ENCODE data around the gene CBL. TPM values are rescaled to one million over a fixed set of nuclear protein-coding genes. Genes with fewer than 3 reads are reported as not detected.

The CBL gene
- total RNA-seq, 1 donor from 2014 or later = 15.5 TPM

DNA sequence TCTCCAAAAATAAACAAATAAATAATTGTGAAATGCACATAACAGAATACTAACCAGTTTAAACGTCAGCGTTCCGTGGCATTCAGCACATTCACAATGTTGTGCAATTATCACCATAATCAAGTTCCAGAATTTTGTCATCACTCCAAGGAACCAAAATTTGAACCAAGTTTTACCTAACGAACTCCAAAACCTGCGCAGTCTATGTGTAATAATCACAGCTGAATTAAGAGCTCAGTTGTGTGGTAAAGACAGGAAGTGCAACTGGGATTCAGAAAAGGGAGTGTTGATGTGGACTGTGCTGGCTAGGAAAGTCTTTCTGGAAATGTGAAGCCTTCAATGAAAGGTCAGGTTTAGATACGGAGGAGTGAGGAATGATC is 116.2 kb downstream of the CBL start:
- no peaks in the 10 kb centered on the region for H3K9me3 ChIP-seq
- no peaks in the 10 kb centered on the region for H3K27me3 ChIP-seq
- peaks cover 41% of the 10 kb centered on the region for H3K4me1 ChIP-seq
- DNase-seq (ENCODE audit: extremely low spot score in 2 of 2) = no peak
- TF ChIP-seq, protein P1, sequence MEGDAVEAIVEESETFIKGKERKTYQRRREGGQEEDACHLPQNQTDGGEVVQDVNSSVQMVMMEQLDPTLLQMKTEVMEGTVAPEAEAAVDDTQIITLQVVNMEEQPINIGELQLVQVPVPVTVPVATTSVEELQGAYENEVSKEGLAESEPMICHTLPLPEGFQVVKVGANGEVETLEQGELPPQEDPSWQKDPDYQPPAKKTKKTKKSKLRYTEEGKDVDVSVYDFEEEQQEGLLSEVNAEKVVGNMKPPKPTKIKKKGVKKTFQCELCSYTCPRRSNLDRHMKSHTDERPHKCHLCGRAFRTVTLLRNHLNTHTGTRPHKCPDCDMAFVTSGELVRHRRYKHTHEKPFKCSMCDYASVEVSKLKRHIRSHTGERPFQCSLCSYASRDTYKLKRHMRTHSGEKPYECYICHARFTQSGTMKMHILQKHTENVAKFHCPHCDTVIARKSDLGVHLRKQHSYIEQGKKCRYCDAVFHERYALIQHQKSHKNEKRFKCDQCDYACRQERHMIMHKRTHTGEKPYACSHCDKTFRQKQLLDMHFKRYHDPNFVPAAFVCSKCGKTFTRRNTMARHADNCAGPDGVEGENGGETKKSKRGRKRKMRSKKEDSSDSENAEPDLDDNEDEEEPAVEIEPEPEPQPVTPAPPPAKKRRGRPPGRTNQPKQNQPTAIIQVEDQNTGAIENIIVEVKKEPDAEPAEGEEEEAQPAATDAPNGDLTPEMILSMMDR (IDR thresholded peaks at IDR 0.05) = no peak
- TF ChIP-seq POLR2A (IDR thresholded peaks at IDR 0.05) = no peak
- TF ChIP-seq POLR2AphosphoS5 (IDR thresholded peaks at IDR 0.05; ENCODE audit: insufficient read depth in 1 of 2, low read depth in 1 of 2) = no peak
- H3K27ac ChIP-seq = peak overlapping the region; percentile 88
- intact Hi-C loops (cut with DNase I) = no loop called here
- no peaks in the 10 kb centered on the region for H3K36me3 ChIP-seq
- H3K4me3 ChIP-seq = no peak overlapping the region

DNA sequence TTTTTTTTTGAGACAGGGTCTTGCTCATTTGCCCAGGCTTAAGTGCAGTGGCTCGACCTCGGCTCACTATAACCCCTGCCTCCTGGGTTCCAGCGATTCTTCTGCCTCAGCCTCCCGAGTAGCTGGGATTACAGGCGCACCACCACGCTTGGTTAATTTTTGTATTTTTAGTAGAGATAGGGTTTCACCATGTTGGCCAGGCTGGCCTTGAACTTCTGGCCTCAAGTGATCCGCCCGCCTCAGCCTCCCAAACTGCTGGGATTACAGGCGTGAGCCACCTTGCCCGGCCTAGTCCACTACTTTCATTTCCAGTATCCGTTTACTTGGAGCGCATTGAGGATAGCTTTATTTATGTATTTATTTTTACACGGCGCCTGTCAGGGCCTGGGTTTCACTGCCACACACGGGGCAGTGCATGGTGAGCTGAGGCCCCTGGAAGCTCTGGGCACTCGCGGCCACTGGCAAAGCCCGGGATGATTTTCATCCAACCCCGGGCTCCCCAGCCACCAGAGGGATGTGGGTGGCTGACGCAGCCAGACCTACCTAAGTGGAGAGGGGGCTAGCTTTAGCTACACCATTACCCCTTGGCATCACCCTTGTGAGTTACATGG is 116.9 kb downstream of the CBL start:
- TF ChIP-seq, protein P1 (IDR thresholded peaks at IDR 0.05) = no peak
- no peak for TF ChIP-seq POLR2A (IDR thresholded peaks at IDR 0.05)
- no peak for TF ChIP-seq POLR2AphosphoS5 (IDR thresholded peaks at IDR 0.05; ENCODE audit: insufficient read depth in 1 of 2, low read depth in 1 of 2)
- Histone ChIP-seq H3K27me3 (no peaks in the 10 kb centered on the region), H3K36me3 (no peaks in the 10 kb centered on the region), H3K9me3 (no peaks in the 10 kb centered on the region), H3K27ac (no peak overlapping the region), H3K4me1 (peaks cover 35% of the 10 kb centered on the region), H3K4me3 (no peak overlapping the region)
- intact Hi-C loops (cut with DNase I) = no loop called here
- DNase-seq (ENCODE audit: extremely low spot score in 2 of 2) = no peak

DNA sequence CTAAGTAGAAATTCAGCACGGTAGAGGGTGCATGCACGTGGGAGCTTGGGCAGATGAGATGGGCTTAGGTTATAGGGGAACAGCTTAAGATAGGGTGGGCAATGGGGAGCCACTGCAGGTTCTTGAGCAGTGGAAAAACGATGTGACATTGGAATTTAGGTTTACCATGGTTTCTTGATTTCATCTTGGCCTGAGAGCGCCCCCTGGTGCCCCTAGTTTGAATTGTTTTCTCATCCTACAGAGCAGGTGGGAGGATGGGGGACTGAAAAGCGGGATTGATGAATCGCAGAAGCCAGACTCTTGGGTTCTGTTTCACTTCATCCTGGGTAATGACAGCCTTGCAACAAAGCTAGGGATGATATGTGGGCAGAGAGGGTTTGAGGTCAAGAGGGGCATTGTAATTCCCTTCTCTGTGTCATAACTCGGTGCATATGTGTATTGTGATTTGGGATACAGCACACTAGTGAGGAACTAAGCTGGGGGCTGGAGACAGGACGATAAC is 117.4 kb downstream of the CBL start:
- Histone ChIP-seq H3K4me3 (no peak overlapping the region), H3K4me1 (peaks cover 29% of the 10 kb centered on the region), H3K27me3 (no peaks in the 10 kb centered on the region), H3K9me3 (no peaks in the 10 kb centered on the region), H3K36me3 (no peaks in the 10 kb centered on the region), H3K27ac (no peak overlapping the region)
- no peak for DNase-seq (ENCODE audit: extremely low spot score in 2 of 2)
- no peak for TF ChIP-seq POLR2A (IDR thresholded peaks at IDR 0.05)
- no peak for TF ChIP-seq POLR2AphosphoS5 (IDR thresholded peaks at IDR 0.05; ENCODE audit: insufficient read depth in 1 of 2, low read depth in 1 of 2)
- TF ChIP-seq, protein P1 (IDR thresholded peaks at IDR 0.05) = peak; percentile 33 to 69 (median 39)
- intact Hi-C loops (cut with DNase I) = no loop called here

DNA sequence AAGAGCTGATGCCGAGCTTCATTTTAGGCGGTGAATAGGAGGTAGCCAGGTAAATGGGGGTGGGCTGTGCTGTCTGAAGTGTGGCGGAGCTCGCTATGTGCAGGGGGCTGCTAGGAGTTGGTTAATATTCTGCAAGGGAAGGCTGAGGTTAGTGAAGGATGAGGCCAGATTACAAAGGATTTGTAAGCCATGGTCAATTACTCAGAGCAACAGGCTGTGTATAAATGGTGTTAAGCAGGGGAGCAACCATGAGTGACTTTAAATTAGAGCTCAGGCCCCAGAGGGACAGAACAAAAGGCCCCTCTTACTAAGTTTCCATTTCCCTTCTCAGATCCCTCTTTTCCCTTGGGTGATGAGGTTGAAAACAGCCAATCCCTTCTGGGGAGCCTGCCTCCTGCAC is 118.0 kb downstream of the CBL start:
- H3K27ac ChIP-seq = no peak overlapping the region
- H3K36me3 ChIP-seq = no peaks in the 10 kb centered on the region
- H3K9me3 ChIP-seq = no peaks in the 10 kb centered on the region
- H3K4me1 ChIP-seq = peaks cover 23% of the 10 kb centered on the region
- no peaks in the 10 kb centered on the region for H3K27me3 ChIP-seq
- intact Hi-C loops (cut with DNase I) = no loop called here
- DNase-seq (ENCODE audit: extremely low spot score in 2 of 2) = no peak
- TF ChIP-seq, protein P1 (IDR thresholded peaks at IDR 0.05) = no peak
- TF ChIP-seq POLR2A (IDR thresholded peaks at IDR 0.05) (no peak), POLR2AphosphoS5 (IDR thresholded peaks at IDR 0.05; ENCODE audit: insufficient read depth in 1 of 2, low read depth in 1 of 2) (no peak)
- no peak overlapping the region for H3K4me3 ChIP-seq

DNA sequence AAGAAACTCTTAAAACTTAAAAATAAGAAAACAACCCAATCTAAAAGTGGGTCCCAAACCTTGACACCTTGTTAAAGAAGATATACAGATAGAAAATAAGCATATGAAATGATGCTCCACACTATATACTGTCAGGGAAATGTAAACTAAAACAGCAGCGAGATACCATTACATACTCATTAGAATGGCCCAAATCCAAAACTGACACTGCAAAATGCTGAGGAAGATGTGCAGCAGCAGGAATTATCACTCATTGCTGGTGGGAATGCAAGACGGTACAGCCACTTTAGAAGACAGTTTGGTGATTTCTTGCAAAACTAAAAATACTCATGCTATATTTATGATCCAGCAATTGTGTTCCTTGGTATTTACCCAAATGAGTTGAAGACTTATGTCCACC is 123.2 kb downstream of the CBL start:
- DNase-seq (ENCODE audit: extremely low spot score in 2 of 2) = no peak
- TF ChIP-seq POLR2A (IDR thresholded peaks at IDR 0.05) (no peak), POLR2AphosphoS5 (IDR thresholded peaks at IDR 0.05; ENCODE audit: insufficient read depth in 1 of 2, low read depth in 1 of 2) (no peak)
- TF ChIP-seq, protein P1 (IDR thresholded peaks at IDR 0.05) = no peak
- Histone ChIP-seq H3K9me3 (no peaks in the 10 kb centered on the region), H3K4me3 (no peak overlapping the region), H3K27me3 (no peaks in the 10 kb centered on the region), H3K4me1 (no peaks in the 10 kb centered on the region), H3K27ac (no peak overlapping the region), H3K36me3 (no peaks in the 10 kb centered on the region)
- intact Hi-C loops (cut with DNase I) = no loop called here
